Uterus (tissue), 4 donors: ENCODE data around the gene SLAMF7. TPM values are rescaled to one million over a fixed set of nuclear protein-coding genes. Genes with fewer than 3 reads are reported as not detected.
"Not testable (repeated sequence)": the region's sequence is repeated elsewhere in the genome, so short reads cannot be mapped to it uniquely, and the experiment has no call there.

Experiments
- DNase-seq, 2 donors: peaks; one replicate each; pipeline ENCODE4 v3.0.0-alpha.2; 2019 to 2020
- H3K27ac ChIP-seq, 2 donors: fragments of 200-600 bp; sonication (generic); 1 replicate in 1 of 2; 2 replicates in 1 of 2; pipeline ENCODE4 v1.5.1; 2016 to 2018
- H3K27me3 ChIP-seq, 2 donors: fragments of 200-600 bp; sonication (generic); one replicate each; pipeline ENCODE4 v1.5.1; 2018 to 2019; ENCODE audit warnings: control low read depth in 1 of 2
- H3K36me3 ChIP-seq, 2 donors: fragments of 200-600 bp; sonication (generic); one replicate each; pipeline ENCODE4 v1.5.1; 2019; ENCODE audit warnings: control low read depth in 1 of 2
- H3K4me1 ChIP-seq, 2 donors: fragments of 200-600 bp; sonication (generic); one replicate each; pipeline ENCODE4 v1.5.1; 2018 to 2019; ENCODE audit warnings: control low read depth in 1 of 2
- H3K4me3 ChIP-seq, 2 donors: fragments of 200-600 bp; sonication (generic); 1 replicate in 1 of 2; 2 replicates in 1 of 2; pipeline ENCODE4 v1.5.1; 2018 to 2019; ENCODE audit warnings: mild to moderate bottlenecking in 1 of 2
- H3K9me3 ChIP-seq, 2 donors: fragments of 200-600 bp; sonication (generic); one replicate each; pipeline ENCODE4 v1.5.1; 2019; ENCODE audit warnings: control low read depth in 1 of 2
- CTCF ChIP-seq, 4 experiments: fragments of 200-600 bp in 2 of 4; fragments of 450-650 bp in 2 of 4; sonication (generic) in 2 of 4; IDR thresholded peaks; one replicate each; pipeline ENCODE4 v1.5.1; 2016 to 2019; ENCODE audit warnings: antibody characterized with exemption in 4 of 4, mild to moderate bottlenecking in 2 of 4, moderate library complexity in 1 of 4
- POLR2A ChIP-seq, 2 donors: fragments of 450-650 bp; IDR thresholded peaks; one replicate each; pipeline ENCODE4 v1.6.1; 2016; ENCODE audit warnings: antibody characterized with exemption in 2 of 2, mild to moderate bottlenecking in 1 of 2, moderate library complexity in 1 of 2
- intact Hi-C: fragments of 100-400 bp; cut with DNase I; formaldehyde crosslinking; loops from one replicate; pipeline ENCODE4 v1.15.1; 2023; ENCODE audit warnings: low total_unique reads
- total RNA-seq, 4 donors: library from RNA; depleted of rRNA in 3 of 4; stranded (reverse); fragments of >200 nt in 3 of 4; gene quantifications; one replicate each; pipeline versions ENCODE4 v1.1.0 to v1.2.4, GENCODE V29; 2014 to 2023
- donor health status: DM: yes; HTN: yes; CAD: no.

SLAMF7 gene
- total RNA-seq, 4 donors from 2014 or later, result 0.76 to 1.6 TPM; not detected in 2

GRCh38 chr1:160713161-160713560 lies 25.9 kb upstream of the SLAMF7 start:
- H3K9me3 ChIP-seq, result no peaks in the 10 kb centered on the region
- no peak overlapping the region for H3K27ac ChIP-seq
- intact Hi-C loops, result no loop called here
- DNase-seq, result no peak
- no peak overlapping the region for H3K4me3 ChIP-seq
- TF ChIP-seq POLR2A (IDR thresholded peaks at IDR 0.05) (no peak), CTCF (IDR thresholded peaks at IDR 0.05) (no peak)
- no peaks in the 10 kb centered on the region for H3K27me3 ChIP-seq
- H3K36me3 ChIP-seq, result no peaks in the 10 kb centered on the region
- H3K4me1 ChIP-seq, result no peaks in the 10 kb centered on the region

- DNase-seq, H3K27ac ChIP-seq, H3K4me3 ChIP-seq, H3K9me3 ChIP-seq, intact Hi-C loops, H3K27me3 ChIP-seq, H3K36me3 ChIP-seq, H3K4me1 ChIP-seq: not testable (repeated sequence)
Measured at GRCh38 chr1:160714034-160714648, 24.9 kb upstream of the SLAMF7 start.

- Histone ChIP-seq H3K36me3 (no peaks in the 10 kb centered on the region), H3K27me3 (no peaks in the 10 kb centered on the region), H3K4me1 (no peaks in the 10 kb centered on the region), H3K9me3 (no peaks in the 10 kb centered on the region), H3K27ac (no peak overlapping the region), H3K4me3 (no peak overlapping the region)
- no peak for TF ChIP-seq POLR2A (IDR thresholded peaks at IDR 0.05)
- intact Hi-C loops, result no loop called here
- no peak for DNase-seq
Measured at GRCh38 chr1:160716013-160716412, 23.0 kb upstream of the SLAMF7 start.

GRCh38 chr1:160717306-160717705 lies 21.7 kb upstream of the SLAMF7 start:
- no peaks in the 10 kb centered on the region for H3K4me1 ChIP-seq
- no peaks in the 10 kb centered on the region for H3K27me3 ChIP-seq
- H3K9me3 ChIP-seq, result no peaks in the 10 kb centered on the region
- no peak for TF ChIP-seq CTCF (IDR thresholded peaks at IDR 0.05)
- no peak overlapping the region for H3K27ac ChIP-seq
- H3K36me3 ChIP-seq, result no peaks in the 10 kb centered on the region
- intact Hi-C loops, result no loop called here
- no peak for DNase-seq
- no peak overlapping the region for H3K4me3 ChIP-seq

- Histone ChIP-seq H3K4me1 (no peaks in the 10 kb centered on the region), H3K27me3 (no peaks in the 10 kb centered on the region), H3K9me3 (no peaks in the 10 kb centered on the region), H3K4me3 (no peak overlapping the region), H3K36me3 (no peaks in the 10 kb centered on the region), H3K27ac (no peak overlapping the region)
- DNase-seq, result no peak
- TF ChIP-seq CTCF (IDR thresholded peaks at IDR 0.05), result no peak
- no peak for TF ChIP-seq POLR2A (IDR thresholded peaks at IDR 0.05)
- intact Hi-C loops, result no loop called here
Measured at GRCh38 chr1:160718210-160718609, 20.8 kb upstream of the SLAMF7 start.

GRCh38 chr1:160720356-160721085 lies 18.5 kb upstream of the SLAMF7 start:
- intact Hi-C loops, result no loop called here

More at GRCh38 chr1:160720356-160721085, 18.5 kb upstream of the SLAMF7 start:
- H3K4me1 ChIP-seq, result no peaks in the 10 kb centered on the region
- H3K4me3 ChIP-seq, result no peak overlapping the region
- H3K27me3 ChIP-seq, result no peaks in the 10 kb centered on the region
- H3K36me3 ChIP-seq, result no peaks in the 10 kb centered on the region
- DNase-seq, result no peak
- TF ChIP-seq CTCF (IDR thresholded peaks at IDR 0.05), result no peak
- TF ChIP-seq POLR2A (IDR thresholded peaks at IDR 0.05), result no peak
- H3K9me3 ChIP-seq, result no peaks in the 10 kb centered on the region
- H3K27ac ChIP-seq, result no peak overlapping the region
